B cell (primary cell): ENCODE results near the gene GFOD1.

Source experiments
- EZH2 ChIP-seq: IDR thresholded peaks from 2 replicates; pipeline ENCODE4 v1.6.1; 2012; ENCODE audit warnings: borderline replicate concordance, low read depth, mild to moderate bottlenecking, moderate library complexity, low read length; ENCODE audit not compliant: insufficient read depth, poor library complexity, severe bottlenecking
- TF ChIP-seq, protein P1 (sequence below): fragments of 200-600 bp; IDR thresholded peaks from one replicate; pipeline ENCODE4 v1.8.0; 2022; ENCODE audit warnings: antibody characterized with exemption, mild to moderate bottlenecking

DNA sequence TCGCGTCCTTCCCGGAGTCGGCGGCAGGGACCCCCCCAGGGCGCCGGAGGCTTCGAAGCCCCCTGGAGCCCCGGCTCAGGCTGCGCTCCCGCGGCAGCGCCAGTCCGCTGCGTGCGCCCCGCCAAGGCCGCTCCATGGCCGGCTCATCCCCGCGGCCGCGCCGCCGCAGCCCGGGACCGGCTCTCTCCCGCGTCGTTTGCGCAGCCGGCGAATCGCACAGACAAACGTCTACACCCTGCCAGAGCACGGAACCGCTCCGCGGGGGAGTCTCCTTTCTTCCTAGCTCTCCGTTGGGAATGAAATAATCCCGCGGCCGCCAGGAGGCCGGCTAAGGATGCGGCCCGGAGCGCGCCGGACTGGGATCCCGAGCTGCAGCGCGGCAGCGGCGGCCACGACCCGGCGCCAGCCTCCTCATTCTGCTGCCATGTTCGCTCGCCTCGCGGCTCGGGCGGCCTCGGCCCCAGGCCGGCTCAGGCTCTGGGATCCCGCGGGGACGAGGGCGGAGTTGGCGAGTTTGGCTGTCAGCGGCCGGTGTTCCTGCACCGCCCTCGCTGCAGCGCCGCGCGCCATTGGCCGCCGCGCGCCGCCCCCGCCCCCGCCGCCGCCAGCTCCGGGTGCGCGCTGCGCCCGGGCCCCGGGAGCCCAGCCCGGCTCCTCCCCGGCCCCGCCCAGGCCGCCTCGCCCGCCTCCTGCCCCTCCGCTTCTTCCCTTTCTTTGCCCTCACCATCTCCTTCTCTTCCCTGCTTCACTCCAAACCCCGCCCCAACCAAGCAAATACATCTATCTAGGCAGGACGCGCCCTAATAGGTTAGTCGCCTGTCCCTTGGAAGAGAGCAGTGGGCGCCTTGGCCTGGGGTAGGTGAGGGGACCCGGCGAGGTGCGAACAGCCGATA is at the start of gene GFOD1:
- TF ChIP-seq, protein P1, sequence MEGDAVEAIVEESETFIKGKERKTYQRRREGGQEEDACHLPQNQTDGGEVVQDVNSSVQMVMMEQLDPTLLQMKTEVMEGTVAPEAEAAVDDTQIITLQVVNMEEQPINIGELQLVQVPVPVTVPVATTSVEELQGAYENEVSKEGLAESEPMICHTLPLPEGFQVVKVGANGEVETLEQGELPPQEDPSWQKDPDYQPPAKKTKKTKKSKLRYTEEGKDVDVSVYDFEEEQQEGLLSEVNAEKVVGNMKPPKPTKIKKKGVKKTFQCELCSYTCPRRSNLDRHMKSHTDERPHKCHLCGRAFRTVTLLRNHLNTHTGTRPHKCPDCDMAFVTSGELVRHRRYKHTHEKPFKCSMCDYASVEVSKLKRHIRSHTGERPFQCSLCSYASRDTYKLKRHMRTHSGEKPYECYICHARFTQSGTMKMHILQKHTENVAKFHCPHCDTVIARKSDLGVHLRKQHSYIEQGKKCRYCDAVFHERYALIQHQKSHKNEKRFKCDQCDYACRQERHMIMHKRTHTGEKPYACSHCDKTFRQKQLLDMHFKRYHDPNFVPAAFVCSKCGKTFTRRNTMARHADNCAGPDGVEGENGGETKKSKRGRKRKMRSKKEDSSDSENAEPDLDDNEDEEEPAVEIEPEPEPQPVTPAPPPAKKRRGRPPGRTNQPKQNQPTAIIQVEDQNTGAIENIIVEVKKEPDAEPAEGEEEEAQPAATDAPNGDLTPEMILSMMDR = no peak
- no peak for TF ChIP-seq EZH2
